GM23248 (cell line): Measurements from ENCODE around the gene RASSF5. TPM values are rescaled to one million over a fixed set of nuclear protein-coding genes. Genes with fewer than 3 reads are reported as not detected.

ENCODE experiments used
- DNase-seq: peaks from one replicate; pipeline ENCODE4 v3.0.0-alpha.2; 2015
- H2AFZ ChIP-seq: fragments of 200-600 bp; sonication (generic); 2 replicates; pipeline ENCODE4 v1.6.1; 2016; ENCODE audit warnings: antibody characterized with exemption
- H3F3A ChIP-seq: fragments of 200-600 bp; sonication (generic); 2 replicates; pipeline ENCODE4 v1.6.1; 2016; ENCODE audit warnings: mild to moderate bottlenecking, antibody characterized with exemption, mixed run types; ENCODE audit not compliant: insufficient read depth
- H3K27ac ChIP-seq: fragments of 200-600 bp; sonication (generic); 2 replicates; pipeline ENCODE4 v1.5.1; 2016; ENCODE audit warnings: mild to moderate bottlenecking
- H3K27me3 ChIP-seq: fragments of 200-600 bp; sonication (generic); replicated peaks from 2 replicates; pipeline ENCODE4 v1.6.1; 2016; ENCODE audit warnings: mild to moderate bottlenecking; ENCODE audit not compliant: insufficient read depth
- H3K36me3 ChIP-seq: fragments of 200-600 bp; sonication (generic); 2 replicates; pipeline ENCODE4 v1.6.1; 2016; ENCODE audit warnings: low read depth, mild to moderate bottlenecking
- H3K4me1 ChIP-seq: fragments of 200-600 bp; sonication (generic); 2 replicates; pipeline ENCODE4 v1.6.1; 2016; ENCODE audit warnings: mild to moderate bottlenecking; ENCODE audit not compliant: insufficient read depth
- H3K4me2 ChIP-seq: fragments of 200-600 bp; sonication (generic); one replicate; pipeline ENCODE4 v1.6.1; 2016; ENCODE audit warnings: mild to moderate bottlenecking; ENCODE audit not compliant: unreplicated experiment
- H3K4me3 ChIP-seq: fragments of 200-600 bp; sonication (generic); 2 replicates; pipeline ENCODE4 v1.5.1; 2016; ENCODE audit warnings: mild to moderate bottlenecking
- H3K79me2 ChIP-seq: fragments of 200-600 bp; sonication (generic); 2 replicates; pipeline ENCODE4 v1.6.1; 2016; ENCODE audit warnings: mild to moderate bottlenecking; ENCODE audit not compliant: insufficient read depth
- H3K9ac ChIP-seq: fragments of 200-600 bp; sonication (generic); 2 replicates; pipeline ENCODE4 v1.6.1; 2016; ENCODE audit warnings: mild to moderate bottlenecking
- H3K9me2 ChIP-seq: fragments of 200-600 bp; sonication (generic); 2 replicates; pipeline ENCODE4 v1.6.1; 2016; ENCODE audit warnings: mixed run types, mild to moderate bottlenecking, moderate library complexity; ENCODE audit not compliant: insufficient read depth
- H3K9me3 ChIP-seq: fragments of 200-600 bp; sonication (generic); one replicate; pipeline ENCODE4 v1.6.1; 2017; ENCODE audit warnings: low read depth
- H4K20me1 ChIP-seq: fragments of 200-600 bp; sonication (generic); 2 replicates; pipeline ENCODE4 v1.6.0; 2016; ENCODE audit not compliant: insufficient read depth
- EZH2 ChIP-seq: fragments of 200-600 bp; sonication (generic); IDR thresholded peaks from 2 replicates; pipeline ENCODE4 v1.6.1; 2018; ENCODE audit warnings: antibody characterized with exemption, mild to moderate bottlenecking; ENCODE audit not compliant: insufficient read depth, poor library complexity, severe bottlenecking
- EZH2phosphoT487 ChIP-seq: fragments of 200-600 bp; sonication (generic); IDR thresholded peaks from 2 replicates; pipeline ENCODE4 v1.6.1; 2018; ENCODE audit warnings: antibody characterized with exemption, moderate library complexity, mild to moderate bottlenecking, low read depth; ENCODE audit not compliant: insufficient read depth
- WGBS, 2 experiments: methylation state at CpG; one replicate each; pipeline ENCODE4 v1.1.6; 2015 to 2017; ENCODE audit warnings: low lambda C conversion rate in 2 of 2, low coverage in 1 of 2; ENCODE audit errors: missing lambda C conversion rate in 2 of 2; 5-methylcytosine and 5-hydroxymethylcytosine counted together
- in situ Hi-C: fragments of 300-500 bp; cut with MboI; formaldehyde crosslinking; loops from 2 replicates; pipeline ENCODE4 v1.15.0; 2020
- polyA plus RNA-seq: library from polyadenylated mRNA; unstranded; fragments of >200 nt; fragmentation: Nextera tagmentation; extraction: Ambion mirVana; gene quantifications from 2 replicates; pipeline ENCODE4 v1.2.1, GENCODE V29; 2016
- total RNA-seq: library from RNA; depleted of rRNA; stranded (reverse); fragments of >200 nt; shearing (Covaris generic); gene quantifications from 2 replicates; pipeline ENCODE4 v1.2.3, GENCODE V29; 2014

The RASSF5 gene
- total and polyA plus RNA-seq, 2 experiments from 2014 or later = 0.22 to 0.48 TPM

DNA sequence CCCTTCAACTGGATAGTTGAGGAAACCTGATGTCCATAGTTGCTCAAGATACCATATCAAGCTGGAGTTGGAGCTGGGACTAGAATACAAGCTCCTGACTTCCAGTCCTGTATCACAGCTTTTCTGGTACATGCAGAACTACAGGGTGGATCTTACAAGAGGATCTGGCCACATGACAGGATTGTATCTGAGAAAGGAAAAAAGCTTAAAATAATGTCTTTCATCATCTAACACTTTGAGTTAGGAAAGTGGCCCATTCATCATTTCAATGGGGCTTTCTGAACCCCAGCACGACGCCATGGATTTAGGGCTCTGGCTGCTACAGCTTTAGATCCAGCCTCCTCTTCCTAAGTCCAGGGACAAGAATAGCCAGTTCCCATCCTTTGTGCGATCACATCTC lies 46.9 kb downstream of the RASSF5 start:
- DNase-seq = no peak
- H2AFZ ChIP-seq = no peak overlapping the region
- peaks cover 5% of the 10 kb centered on the region; the same call in 1 of the 2 replicates for H3K4me1 ChIP-seq
- no peak overlapping the region for H3K27ac ChIP-seq
- 77 to 87% methylated on average over 3 of the region's 3 CpGs for WGBS, 2 experiments
- H4K20me1 ChIP-seq = no peaks in the 10 kb centered on the region
- H3K9ac ChIP-seq = no peak overlapping the region
- no peak overlapping the region for H3K4me2 ChIP-seq
- H3K36me3 ChIP-seq = no peaks in the 10 kb centered on the region
- no peaks in the 10 kb centered on the region for H3F3A ChIP-seq
- no peaks in the 10 kb centered on the region for H3K27me3 ChIP-seq
- no peaks in the 10 kb centered on the region for H3K9me3 ChIP-seq
- no peaks in the 10 kb centered on the region for H3K79me2 ChIP-seq
- in situ Hi-C loops = no loop called here
- no peak for TF ChIP-seq EZH2
- TF ChIP-seq EZH2phosphoT487 = no peak
- H3K9me2 ChIP-seq = no peaks in the 10 kb centered on the region
- H3K4me3 ChIP-seq = no peak overlapping the region

GRCh38 chr1:206554701-206555472 lies 47.6 kb downstream of the RASSF5 start:
- TF ChIP-seq EZH2phosphoT487 (no peak), EZH2 (no peak)
- WGBS, 2 experiments = 94 to 100% methylated on average over 1 of the region's 1 CpG
- H3F3A ChIP-seq = no peaks in the 10 kb centered on the region
- H3K27ac ChIP-seq = no peak overlapping the region
- peaks cover 5% of the 10 kb centered on the region; the same call in 1 of the 2 replicates for H3K4me1 ChIP-seq
- H2AFZ ChIP-seq = no peak overlapping the region
- no peaks in the 10 kb centered on the region for H4K20me1 ChIP-seq
- DNase-seq = no peak
- no peak overlapping the region for H3K4me3 ChIP-seq
- in situ Hi-C loops = no loop called here
- no peaks in the 10 kb centered on the region for H3K36me3 ChIP-seq
- H3K79me2 ChIP-seq = no peaks in the 10 kb centered on the region
- no peak overlapping the region for H3K4me2 ChIP-seq
- H3K9me3 ChIP-seq = no peaks in the 10 kb centered on the region
- no peak overlapping the region for H3K9ac ChIP-seq
- H3K9me2 ChIP-seq = no peaks in the 10 kb centered on the region
- no peaks in the 10 kb centered on the region for H3K27me3 ChIP-seq

DNA sequence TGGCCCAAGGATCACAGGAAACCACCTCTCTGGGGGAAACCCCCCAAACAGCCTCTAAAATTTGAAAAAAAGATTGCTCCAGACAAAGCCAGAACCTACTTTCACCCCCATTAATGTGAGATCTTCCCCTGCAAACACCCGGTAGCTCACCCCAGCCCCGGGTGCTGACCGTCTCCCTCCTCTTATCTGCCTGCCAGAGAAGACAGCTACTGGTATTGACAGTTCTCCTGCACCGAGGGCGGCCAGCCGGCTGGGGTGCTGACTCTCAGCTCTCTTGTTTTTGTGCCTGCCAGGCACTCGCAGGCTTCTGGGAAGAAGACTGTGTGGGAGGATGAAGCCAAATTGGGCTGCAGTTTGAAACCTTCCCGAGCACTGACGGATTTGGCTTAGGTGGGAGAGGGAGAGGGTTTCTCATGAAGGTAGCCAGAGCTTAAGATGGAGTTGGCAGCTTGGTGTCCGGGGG lies 48.2 kb downstream of the RASSF5 start:
- no peaks in the 10 kb centered on the region for H3K36me3 ChIP-seq
- H3K4me3 ChIP-seq = no peak overlapping the region
- no peak overlapping the region for H3K9ac ChIP-seq
- no peak for TF ChIP-seq EZH2phosphoT487
- no peak for TF ChIP-seq EZH2
- peaks cover 5% of the 10 kb centered on the region; the same call in 1 of the 2 replicates for H3K4me1 ChIP-seq
- H3K9me2 ChIP-seq = no peaks in the 10 kb centered on the region
- H3K27ac ChIP-seq = no peak overlapping the region
- H3K4me2 ChIP-seq = no peak overlapping the region
- H3K79me2 ChIP-seq = no peaks in the 10 kb centered on the region
- no peak overlapping the region for H2AFZ ChIP-seq
- H3F3A ChIP-seq = no peaks in the 10 kb centered on the region
- in situ Hi-C loops = no loop called here
- 43 to 49% methylated on average over 10 of the region's 10 CpGs for WGBS, 2 experiments
- peak; percentile 46 for DNase-seq
- no peaks in the 10 kb centered on the region for H4K20me1 ChIP-seq
- H3K9me3 ChIP-seq = no peaks in the 10 kb centered on the region
- no peaks in the 10 kb centered on the region for H3K27me3 ChIP-seq

DNA sequence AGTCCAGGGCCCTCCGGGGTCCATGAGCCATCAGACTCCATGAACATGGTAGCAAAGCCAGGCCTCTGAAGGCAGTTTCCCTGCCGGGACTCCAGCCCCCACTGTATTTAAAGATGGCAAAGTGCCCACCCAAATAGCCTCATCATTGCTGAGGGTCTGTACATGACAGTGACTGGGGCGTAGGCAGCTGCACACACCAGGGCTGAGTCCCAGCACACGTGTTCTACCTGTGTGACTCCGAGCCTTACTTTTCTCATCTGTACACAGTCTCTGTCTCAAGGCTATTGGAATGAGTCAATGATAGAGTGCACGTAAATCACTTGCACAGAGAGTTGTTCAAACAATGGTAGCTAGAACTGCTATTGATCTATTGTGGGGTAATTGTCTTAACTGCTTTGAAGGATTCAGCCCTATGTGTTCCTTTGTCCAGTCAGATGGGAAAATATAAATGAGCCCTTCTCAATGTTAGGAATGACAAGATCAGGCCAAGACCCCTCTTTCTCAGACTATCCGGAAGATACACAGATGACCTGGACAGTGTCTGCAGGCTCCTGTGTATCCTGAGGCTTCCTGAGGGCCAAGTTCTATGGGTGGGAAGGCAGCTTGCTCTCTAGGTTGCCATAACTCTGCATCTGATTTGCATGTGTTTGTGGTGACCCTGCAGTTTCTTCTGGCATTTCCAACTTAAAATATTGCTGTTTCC lies 48.9 kb downstream of the RASSF5 start:
- no peak for DNase-seq
- Histone ChIP-seq H3K4me2 (no peak overlapping the region), H2AFZ (no peak overlapping the region), H3F3A (no peaks in the 10 kb centered on the region), H3K4me3 (no peak overlapping the region), H3K9ac (no peak overlapping the region), H3K36me3 (no peaks in the 10 kb centered on the region), H3K27ac (no peak overlapping the region), H3K79me2 (no peaks in the 10 kb centered on the region), H3K27me3 (no peaks in the 10 kb centered on the region), H4K20me1 (no peaks in the 10 kb centered on the region), H3K9me2 (no peaks in the 10 kb centered on the region), H3K4me1 (peaks cover 5% of the 10 kb centered on the region; the same call in 1 of the 2 replicates), H3K9me3 (no peaks in the 10 kb centered on the region)
- no peak for TF ChIP-seq EZH2phosphoT487
- TF ChIP-seq EZH2 = no peak
- 81 to 88% methylated on average over 7 of the region's 7 CpGs for WGBS, 2 experiments
- in situ Hi-C loops = no loop called here
